Stimulated activated CD8-positive, alpha-beta memory T cell treated with anti-CD3 and anti-CD28 coated beads, Interleukin-4, amount 100 ng/mL, for 48 hours (primary cell): ENCODE data around the gene EML5.
"Not testable (repeated sequence)": the region's sequence is repeated elsewhere in the genome, so short reads cannot be mapped to it uniquely, and the experiment has no call there.

Source experiments
- DNase-seq: peaks from one replicate; pipeline ENCODE4 v3.0.0-alpha.2; 2020

The EML5 gene

DNA sequence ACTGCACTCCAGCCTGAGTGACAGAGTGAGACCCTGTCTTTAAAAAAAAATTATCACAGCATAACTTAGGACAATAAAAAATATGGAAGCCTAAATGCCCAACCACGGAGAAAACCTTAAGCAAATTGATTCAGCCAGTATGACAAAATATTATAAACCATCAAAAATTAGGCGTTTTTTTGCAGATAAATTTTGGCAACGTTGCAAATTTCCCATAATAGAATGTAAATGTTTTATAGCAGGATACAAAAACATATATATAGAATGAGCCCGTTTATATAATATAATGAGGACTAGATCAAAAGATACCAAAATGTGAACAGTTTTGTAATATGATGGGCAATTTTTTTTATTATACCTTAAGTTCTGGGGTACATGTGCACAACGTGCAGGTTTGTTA, 6.8 kb upstream of the EML5 start:
- DNase-seq, result no peak

DNA sequence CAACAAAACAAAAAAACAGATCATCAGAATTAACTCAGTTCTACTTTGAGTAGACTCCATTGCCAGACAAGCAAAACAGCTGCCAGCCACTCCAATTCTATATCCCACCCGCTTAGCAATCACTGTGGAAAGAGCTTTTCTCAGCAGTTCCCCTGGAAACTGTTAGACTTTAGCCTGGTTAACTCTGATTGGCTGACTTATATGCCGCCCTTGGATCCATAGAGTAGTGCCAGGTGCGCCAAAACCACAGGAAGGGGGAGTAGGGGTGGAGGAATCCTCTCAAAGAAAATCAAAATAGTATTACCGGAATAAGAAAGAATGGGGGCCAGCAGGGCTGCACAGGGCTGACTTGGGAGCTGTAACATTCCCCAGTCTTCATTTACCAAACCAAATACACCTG, 5.4 kb upstream of the EML5 start:
- DNase-seq, result no peak

DNA sequence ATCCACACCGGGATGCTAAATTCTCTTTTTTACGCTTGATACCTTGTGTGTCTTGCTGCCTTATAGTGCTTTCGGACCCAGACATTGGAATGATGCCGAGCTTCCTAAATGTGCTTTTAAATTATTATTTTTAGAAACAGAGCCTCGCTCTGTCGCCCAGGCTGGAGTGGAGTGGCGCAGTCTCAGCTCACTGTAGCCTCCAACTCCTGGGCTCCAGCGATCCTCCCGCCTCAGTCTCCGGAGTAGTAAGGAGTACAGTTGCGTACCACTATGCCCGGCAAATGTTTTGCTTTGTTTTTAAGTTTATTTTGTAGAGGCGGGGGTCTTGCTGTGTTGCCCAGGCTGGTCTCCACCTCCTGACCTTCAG, 489 bp upstream of the EML5 start:
- no peak for DNase-seq

DNA sequence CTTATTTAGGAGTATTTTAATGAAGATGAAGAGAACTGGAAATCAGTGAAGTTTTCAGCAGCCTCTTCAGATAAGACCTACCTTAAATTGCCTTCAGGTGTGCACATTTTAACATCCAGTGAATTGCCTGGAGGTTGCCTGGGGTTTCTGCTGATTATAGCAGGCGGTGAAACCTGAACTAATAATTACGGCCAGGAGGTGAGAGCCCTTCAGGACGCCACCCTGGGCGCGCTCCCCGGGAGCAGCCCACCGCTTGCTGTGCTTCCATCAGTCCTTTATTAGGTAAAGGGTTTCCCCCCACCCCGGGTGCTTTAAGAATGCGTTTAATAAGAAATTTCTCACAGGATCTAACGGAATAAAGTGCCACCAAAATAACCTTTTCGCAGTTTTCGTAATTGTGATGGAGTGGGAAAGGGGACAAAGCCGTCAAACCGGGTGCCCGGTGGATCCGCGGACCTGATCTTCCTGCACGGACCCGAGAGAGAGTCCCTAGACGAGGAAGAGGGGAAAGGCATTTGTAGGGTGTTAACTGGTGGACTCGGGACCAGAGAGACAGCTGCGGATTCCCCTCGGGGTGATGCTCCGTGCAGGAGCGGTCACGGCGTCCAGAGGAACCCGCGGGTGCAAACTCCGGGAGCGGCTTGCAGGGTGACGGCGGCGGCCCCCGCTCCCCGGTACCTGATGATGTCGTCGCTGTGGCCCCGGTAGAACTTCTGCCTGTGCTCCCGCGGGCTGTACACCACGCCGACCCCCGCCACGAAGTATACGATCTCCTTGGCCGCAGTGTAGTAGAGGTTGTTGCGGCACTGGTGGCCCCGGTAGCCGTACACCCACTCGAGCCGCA, 902 bp downstream of the EML5 start:
- peak; percentile 45 for DNase-seq

DNA sequence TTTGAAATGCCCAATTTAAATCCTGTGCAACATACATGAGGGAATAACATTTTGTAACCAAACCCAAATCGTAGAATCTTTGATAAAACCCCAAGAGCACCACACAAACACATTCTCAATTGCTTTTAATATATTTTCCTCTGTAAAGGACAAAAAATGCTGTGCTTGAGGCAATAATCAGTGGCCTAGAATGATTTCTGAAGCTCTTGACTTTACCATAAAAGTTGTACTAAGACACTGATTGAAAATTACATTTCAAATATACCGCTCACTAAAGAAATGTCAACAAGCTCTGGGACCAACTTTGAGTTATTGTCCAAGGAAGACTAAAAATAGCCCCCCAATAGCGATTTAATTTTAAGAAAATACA, 1.5 kb downstream of the EML5 start:
- no peak for DNase-seq

DNA sequence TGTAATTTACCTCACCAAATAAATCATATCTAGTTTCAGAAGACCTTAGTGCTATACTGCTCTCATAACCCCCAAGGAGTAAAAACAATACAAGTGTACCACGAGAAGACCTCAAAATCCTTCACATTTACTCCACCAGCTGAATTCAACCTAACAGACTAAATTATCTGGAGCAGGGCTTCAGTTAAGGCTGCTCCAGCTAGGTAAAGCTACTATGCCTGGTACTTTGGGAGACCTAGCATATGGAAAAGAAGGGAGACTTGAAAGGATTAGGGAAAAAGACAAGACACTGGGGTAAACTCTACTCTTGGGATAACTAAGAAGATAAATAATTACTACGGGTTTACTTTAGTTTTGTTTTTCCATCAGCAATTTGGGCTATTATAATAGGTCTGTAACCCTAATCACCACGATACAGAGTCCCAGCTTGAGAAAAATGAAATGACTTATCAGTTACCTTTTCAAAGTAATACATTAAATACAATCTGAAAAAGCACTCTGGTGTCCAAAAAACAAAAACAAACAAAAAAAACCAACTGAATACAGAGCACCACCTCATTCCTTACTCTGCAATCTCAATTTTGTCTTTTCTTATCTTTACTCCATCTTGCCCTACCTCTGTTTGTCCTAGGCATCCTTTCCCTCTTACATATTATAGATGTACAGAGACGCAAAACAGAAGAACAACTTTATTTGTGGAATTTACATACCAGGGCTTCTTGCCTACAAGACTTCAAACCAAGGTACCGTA, 2.1 kb downstream of the EML5 start:
- no peak for DNase-seq

DNA sequence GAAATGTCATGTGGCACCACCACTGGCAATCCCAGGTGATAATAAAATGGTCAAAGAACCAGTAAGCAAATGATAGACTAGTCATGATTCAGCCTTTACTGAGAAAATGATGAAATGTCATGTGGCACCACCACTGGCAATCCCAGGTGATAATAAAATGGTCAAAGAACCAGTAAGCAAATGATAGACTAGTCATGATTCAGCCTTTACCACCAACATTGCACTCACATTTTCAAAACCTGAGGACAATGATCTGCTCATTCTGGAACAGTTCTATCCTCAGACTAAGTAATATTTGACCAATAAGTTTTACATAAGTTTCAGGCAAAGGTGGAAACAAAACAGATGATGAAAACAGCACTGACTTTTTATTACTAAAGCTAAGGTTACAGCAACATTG, 3.2 kb downstream of the EML5 start:
- DNase-seq, result not testable (repeated sequence)

DNA sequence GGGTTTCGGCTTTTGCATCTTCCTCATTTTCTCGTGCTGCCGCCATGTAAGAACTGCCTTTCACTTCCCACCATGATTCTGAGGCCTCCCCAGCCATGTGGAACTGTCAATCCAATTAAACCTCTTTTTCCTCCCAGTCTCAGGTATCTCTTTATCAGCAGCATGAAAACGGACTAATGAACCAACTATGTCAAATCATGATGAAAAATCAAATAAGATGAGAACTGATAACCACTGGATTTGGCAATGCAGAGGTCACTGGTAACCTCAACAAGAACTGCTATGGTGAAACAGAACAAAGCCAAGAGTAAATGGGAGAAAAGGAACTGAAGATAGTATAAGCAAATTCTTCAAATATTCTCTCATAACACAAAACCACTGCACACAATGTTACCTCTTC, 6.0 kb downstream of the EML5 start:
- DNase-seq, result no peak

DNA sequence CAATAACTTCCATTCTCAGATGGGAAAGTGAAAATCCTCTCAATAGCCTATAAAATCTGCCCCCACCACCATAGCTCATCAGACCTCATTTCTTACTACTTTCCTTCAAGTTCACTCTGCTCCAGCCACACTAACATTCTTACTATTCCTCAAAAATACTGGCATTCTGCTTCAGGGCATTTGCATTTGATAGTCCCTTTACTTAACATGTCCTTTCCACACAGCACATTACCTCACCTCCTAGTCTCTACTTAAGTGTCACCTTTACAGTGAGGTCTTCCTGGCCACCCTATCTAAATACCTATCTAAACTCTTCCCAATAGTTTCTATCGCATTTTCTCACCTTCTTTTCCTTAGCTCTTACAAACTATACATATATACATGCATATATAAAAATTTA, 6.8 kb downstream of the EML5 start:
- no peak for DNase-seq

DNA sequence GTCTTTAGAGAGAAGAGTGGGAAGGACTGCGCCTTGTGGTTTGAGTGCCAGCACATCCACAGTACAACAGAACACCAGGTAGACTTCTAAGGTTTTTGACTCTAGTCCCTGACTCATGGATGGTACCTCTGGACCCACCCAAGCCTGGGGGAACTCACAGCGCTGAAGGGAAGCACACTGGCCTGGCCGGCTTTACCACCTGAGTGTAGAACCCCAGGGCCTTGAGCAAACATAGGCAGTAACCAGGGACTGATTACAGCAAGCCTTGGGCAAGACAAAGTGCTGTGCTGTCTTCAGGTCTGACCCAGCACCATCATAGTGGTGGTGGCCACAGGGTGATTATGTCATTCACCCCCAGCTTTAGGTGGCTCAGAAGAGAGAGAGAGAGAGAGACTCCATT, 17.2 kb downstream of the EML5 start:
- DNase-seq, result no peak

DNA sequence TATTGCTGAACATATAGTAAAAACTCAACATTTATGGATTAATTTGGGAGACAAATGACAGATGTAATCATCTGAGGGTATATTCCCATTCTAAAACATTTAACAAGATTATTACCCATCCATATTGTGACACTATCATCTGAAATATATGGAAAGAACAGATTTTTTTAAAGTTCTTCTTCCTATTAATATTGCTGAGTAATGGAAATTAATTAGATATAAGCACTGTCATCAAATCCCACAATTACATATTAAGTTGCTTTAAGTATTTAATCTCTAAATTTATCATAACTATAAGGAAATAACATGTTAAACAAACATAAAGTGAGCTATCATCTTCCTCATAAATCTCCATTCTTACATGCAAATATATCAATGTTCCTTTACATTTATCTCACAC, 22.0 kb downstream of the EML5 start:
- no peak for DNase-seq

DNA sequence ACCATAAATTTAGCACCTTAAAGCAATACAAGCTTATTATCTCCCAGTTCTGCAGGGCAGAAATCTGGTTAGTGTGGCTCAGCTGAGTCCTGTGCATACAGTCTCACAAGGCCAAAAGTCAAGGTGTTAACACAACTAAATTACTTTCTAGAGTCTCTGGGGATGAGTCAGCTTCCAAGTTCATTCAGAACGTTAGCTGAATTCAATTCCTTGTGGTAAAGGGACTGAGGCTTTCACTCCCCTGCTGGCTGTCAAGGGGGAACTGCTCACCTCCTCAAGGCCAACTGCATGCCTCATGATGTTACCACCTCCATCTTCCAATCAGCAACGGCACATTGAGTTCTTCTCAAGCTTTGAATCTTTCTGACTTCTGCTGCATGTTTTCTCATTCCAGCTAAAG, 27.6 kb downstream of the EML5 start:
- DNase-seq, result no peak

DNA sequence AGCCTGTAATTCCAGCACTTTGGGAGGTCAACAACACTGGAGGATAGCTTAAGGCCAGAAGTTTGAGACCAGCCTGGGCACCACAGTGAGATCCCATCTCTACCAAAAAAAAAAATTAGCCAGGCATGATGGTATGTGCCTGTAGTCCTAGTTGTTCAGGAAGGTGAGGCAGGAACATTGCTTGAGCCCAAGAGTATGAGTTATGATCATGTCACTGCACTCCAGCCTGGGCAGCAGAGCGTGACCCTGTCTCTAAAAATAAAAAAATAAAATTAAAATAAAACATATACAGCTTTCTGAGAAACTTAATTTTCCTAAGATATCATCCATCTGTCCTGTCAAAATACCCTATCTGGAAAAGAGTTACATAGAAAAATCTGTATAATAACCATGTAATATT, 38.9 kb downstream of the EML5 start:
- no peak for DNase-seq

DNA sequence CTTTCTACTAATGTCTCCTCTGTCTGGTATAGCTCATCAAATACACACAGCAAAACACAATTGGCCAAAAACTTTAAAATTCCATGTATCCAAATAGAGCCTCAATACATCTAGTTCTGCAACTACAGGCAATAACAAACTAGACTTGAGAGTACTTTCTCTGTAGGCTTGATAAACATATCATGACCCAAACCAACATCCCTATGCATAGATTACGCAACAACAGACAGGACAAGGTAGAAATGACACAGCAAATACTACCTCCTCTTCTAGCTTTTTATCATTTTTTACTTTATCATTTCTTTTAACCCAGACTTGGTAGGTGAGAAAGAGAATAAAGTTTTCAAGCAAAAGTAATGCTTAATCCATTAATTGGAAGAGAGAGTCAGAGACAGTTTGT, 41.8 kb downstream of the EML5 start:
- DNase-seq, result no peak

DNA sequence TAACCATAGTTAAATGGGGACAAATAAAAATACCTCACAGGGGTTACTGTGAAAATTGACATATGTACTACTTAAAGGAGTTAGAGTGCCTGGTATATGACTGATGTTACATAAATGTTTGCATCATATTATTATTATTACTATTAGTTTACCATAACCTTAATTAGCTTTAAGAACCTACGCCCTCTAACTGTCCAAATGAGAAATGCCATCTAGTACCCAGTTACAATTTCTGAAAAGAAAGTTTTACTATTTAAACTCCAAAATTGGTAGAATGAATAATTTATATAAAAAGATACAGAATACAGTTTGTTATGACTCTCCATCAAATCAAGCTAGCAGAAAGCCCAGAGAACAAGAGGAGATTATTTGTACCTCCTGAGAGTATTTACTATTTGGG, 42.3 kb downstream of the EML5 start:
- no peak for DNase-seq

DNA sequence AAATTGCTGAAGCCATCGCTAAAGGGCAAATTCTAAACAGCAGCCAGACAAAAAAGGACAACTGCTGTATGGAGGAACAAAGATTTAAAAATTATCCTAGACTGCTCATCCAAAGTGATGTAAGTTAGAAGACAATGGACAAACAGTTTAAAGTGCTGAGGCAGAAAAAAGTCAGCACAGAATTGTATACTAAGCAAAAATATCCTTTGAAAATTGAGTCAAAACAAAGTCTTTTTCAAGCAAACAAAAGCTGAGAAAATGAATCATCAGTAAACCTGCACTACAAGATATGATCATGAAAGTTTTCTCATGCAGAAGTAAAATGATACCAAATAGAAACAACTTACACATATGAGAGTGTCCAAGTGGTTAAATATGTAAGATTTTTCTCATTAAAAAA, 43.6 kb downstream of the EML5 start:
- no peak for DNase-seq

DNA sequence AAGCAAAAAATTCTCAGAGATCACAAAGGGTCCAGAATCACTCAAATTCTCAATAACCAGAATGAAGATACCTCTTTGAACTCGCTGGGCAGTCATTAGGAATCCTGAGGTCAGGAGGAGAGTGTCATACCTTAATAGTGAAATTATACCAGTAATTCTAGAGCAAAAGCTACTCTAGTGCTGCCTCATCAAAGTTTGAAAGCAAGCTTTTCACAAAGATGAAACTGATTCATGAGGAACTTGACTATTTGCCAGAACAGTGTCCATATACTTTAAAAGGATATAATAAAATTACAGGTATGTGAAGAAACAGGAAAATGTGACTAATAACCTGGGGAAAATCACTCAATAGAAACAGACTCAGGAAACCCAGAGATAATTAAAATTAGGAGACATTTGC, 44.5 kb downstream of the EML5 start:
- DNase-seq, result no peak

DNA sequence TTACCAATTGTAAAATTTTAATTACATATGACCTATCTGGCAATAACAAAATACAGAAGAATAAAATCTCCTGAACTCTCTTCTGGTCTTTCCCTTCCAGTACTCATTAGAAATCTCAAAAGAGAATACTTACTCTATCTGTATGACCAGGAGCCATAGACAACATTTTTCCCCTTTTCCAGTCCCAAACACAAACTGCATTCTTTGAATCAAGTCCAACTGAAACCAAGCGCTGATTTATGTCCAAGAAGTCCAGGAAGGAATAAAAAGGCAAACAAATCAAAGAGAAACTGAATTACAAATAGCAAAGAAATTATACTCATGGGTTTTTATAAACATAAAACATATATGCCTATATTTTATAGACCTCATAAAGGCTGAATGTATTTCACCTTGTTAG, 46.7 kb downstream of the EML5 start:
- no peak for DNase-seq

DNA sequence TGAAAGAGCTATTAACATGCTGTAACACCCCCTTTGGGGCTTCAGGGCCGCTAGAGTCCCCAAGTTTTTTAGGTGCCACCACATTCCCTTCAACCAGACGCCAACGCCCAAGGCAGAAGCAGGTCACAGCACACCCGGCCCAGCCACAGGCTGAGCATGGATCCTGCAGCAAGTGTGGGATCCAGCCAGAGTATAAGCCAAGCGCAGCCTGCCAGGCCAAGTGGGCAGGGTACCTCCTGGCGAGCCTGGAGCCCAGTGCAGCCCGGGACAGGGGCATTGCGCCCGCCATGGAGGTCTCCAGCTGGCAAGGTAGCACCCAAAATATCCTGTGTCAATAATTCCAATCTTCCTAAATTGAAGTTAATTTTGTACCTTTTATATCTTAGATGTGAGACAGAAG, 55.5 kb downstream of the EML5 start:
- DNase-seq, result no peak

DNA sequence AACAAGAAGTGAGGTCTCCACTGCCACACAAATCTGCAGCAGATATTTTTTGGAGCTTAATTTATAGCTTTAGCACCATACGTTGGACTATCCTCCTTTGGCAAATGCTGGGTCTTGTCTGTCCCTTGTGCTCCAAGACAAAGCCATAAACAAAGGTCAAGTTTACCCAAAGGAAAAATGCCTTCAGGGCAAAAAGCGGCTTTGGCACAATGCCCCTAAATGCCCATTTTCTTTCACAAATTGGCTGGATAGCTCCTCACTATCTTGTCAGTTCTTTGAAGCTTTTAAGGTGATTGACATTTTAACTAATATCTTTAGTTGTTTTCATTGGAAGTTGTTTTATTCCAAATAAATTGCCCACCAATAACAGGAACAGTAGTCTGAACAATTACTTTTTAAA, 59.6 kb downstream of the EML5 start:
- DNase-seq, result no peak

DNA sequence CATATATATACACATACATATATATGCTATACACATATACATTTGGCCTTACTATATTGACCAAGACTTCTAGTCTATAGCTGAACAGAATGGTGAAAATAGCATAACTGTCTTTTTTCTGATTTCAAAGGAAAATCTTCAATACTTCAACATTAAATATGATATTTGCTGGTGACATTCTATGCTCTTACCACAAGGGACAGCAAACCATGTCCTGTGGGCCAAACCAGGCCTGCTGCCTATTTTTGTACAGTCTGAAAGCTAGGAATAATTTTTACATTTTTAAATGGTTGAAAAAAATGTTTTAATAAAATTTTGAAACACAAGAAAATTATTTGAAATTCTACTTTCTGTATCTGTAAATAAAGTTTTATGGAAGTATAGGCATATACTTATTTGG, 63.6 kb downstream of the EML5 start:
- DNase-seq, result no peak

DNA sequence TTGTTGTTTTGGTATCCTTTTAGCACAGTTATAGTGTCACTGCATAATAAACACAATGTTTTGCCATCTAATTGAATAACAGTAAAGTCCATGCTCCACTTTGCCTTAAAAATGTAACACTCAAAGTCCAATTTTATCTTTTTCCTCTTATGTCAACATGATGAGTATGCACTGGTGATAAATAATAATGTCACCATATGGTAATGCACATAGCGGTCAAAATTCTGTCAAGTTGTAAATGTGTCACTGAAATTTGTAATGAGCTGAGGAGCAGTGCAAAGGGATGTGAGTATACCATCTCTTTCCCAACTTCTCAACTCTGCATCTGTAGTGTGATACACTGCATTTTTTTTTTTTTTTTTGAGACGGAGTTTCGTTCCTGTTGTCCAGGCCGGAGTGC, 65.7 kb downstream of the EML5 start:
- no peak for DNase-seq

DNA sequence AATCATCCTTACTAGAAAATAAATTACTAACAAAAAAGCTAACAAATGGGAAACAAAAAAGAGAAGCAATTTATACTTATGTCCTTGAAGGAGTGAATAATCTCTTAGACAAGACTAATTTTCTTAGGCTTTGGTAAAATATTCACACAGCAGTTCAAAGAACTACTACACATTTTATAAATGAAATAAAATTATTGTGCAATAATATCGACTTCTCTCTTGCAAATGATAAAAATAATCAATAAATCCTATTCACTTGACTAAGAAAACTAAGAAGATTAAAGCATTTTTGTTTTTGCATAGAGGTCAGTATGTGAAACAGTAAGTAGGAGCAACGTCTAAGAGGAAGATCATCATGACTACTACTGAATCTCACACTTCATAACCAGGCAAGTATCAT, 82.0 kb downstream of the EML5 start:
- no peak for DNase-seq

DNA sequence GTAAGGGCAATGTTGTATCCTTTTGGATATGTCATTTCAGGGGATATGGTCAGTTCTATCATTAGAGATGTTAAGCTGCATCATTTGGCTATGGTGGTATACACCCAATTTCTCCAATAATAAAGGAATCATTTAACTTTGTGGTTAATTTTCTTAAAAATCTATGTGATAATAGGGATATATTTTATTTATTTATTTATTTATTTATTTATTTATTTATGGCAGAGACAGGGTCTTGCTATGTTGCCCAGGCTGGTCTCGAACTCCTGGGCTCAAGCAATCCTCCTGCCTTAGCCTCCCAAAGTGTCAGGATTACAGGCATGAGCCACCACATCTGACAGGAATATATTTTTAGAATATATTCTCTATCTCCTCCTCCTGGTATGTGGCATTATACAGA, 85.7 kb downstream of the EML5 start:
- no peak for DNase-seq

DNA sequence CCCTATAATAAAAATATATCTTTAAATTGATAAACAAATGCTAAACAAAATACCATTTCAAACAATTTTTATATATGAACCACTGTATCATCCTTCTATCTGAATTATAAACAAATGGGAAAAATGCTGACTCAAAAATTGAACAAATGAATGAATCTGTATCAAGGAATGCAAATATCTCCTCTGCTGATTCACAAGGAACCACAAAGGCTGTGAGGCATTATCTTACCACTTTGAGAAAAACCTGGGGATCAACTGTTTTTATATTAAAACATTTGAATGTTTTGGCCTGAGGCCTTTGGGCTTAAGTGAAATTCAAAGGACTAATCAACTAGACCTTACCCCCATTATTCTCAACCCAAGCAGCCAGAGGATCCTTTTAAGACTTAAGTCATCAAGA, 86.3 kb downstream of the EML5 start:
- no peak for DNase-seq
